GM21576 (cell line): Measurements from ENCODE around the gene IL18.
"Not testable (repeated sequence)": the region's sequence is repeated elsewhere in the genome, so short reads cannot be mapped to it uniquely, and the experiment has no call there.

Experiments used
- ATAC-seq: cut with Tn5 transposase; IDR thresholded peaks from one replicate; pipeline ENCODE4 v1.9.1; 2021; ENCODE audit warnings: mild to moderate bottlenecking, moderate library complexity; ENCODE audit not compliant: unreplicated experiment

The IL18 gene

DNA sequence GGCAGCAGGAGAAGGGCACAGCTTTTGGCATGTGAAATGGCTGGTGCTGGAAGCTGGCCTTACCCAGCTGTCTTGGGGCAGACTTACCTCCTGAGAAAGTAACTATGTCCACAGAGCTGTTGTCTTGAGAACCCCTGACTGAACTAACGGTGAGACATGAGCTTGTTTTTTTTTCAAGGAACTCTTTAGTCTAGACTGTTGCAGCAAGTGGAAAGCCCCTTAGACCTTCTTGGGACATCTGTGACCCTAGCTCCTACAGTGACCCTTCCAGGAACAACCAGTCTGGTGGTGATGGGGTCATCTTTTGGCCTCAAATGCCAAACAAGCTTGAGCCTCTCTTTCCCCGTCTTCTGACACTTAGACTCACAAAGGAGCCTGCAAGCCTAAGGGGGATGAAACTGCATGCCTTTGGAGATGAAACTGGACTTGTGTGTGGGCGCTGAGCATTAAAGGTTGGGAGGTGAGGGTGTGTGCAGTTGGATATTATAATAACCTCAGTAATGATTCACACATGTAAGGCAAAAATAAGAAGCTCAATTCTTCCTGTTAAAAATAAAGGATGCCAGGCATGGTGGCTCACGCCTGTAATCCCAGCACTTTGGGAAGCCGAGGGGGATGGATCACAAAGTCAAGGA, 41.8 kb downstream of the IL18 start:
- ATAC-seq, result no peak

DNA sequence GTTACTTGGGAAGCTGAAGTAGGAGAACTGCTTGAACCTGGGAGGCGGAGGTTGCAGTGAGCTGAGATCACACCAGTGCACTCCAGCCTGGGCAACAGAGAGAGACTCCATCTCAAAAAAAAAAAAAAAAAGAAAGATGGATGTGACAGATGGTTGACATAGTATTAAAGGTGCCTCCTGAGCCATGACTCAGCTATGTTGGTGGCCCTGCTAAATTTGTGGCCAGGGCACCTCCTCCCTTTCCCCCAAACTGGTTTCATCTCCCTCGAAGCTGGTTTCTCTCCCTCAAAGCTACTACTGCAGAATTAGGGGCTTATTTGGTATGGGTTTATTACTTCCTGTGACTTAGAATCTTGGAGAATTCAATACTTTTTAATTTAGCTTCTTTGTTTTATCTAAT, 45.7 kb downstream of the IL18 start:
- no peak for ATAC-seq

GRCh38 chr11:112115386-112115785, 48.5 kb downstream of the IL18 start:
- ATAC-seq, result no peak

DNA sequence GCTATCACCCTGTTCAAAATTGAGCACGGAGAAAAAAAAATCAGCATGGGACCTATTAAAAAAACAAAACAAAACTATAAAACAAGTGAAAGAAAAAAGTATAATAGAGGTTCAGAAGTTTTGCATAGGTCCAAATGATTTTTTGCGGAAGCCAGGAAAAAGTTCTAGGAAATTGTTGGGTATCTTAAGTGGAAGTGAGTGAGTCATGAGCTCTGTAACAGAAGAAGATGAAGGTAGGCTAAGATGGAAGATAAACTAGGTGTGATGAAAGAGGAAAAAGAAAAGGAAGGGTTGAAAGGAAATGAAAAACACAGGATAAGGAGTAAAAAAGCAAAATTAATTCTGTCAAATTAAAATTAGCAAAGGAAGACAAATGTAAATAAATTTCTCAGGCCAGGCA, 49.4 kb downstream of the IL18 start:
- no peak for ATAC-seq

GRCh38 chr11:112113539-112114457, 50.1 kb downstream of the IL18 start:
- ATAC-seq, result peak; percentile 53

DNA sequence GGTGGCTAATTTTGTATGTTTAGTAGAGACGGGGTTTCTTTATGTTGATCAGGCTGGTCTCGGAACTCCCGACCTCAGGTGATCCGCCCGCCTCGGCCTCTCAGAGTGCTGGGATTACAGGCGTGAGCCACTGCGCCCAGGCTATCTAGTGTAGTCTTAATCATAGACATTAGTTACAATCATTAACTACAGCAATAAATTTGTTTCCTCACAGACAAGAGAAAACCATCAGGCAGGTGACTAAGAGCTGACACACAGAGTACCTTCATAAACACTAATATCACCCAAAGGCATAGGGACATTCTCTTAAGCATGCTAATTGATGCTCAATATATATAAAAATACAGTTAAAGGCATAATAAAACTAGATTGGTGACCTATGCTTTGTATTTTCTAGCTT, 57.8 kb downstream of the IL18 start:
- no peak for ATAC-seq

DNA sequence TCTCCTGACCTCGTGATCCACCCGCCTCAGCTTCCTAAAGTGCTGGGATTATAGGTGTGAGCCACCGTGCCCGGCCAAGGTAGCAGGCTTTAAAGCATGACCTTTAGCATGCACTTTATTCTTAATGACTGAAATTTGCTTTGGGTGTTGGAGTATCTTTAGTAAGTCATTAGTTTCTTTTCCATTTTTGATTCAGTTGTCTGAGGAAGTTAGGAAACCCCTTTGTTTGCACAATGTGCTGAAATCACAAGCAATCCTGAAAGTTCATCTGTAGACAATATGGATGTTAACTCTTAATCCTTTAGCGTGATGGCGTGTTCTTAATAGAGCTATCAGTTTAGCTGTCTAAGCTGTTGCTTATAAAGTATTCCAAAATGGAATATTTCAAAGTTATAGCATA, 60.4 kb downstream of the IL18 start:
- no peak for ATAC-seq

GRCh38 chr11:112100462-112100861, 63.4 kb downstream of the IL18 start:
- ATAC-seq, result no peak

DNA sequence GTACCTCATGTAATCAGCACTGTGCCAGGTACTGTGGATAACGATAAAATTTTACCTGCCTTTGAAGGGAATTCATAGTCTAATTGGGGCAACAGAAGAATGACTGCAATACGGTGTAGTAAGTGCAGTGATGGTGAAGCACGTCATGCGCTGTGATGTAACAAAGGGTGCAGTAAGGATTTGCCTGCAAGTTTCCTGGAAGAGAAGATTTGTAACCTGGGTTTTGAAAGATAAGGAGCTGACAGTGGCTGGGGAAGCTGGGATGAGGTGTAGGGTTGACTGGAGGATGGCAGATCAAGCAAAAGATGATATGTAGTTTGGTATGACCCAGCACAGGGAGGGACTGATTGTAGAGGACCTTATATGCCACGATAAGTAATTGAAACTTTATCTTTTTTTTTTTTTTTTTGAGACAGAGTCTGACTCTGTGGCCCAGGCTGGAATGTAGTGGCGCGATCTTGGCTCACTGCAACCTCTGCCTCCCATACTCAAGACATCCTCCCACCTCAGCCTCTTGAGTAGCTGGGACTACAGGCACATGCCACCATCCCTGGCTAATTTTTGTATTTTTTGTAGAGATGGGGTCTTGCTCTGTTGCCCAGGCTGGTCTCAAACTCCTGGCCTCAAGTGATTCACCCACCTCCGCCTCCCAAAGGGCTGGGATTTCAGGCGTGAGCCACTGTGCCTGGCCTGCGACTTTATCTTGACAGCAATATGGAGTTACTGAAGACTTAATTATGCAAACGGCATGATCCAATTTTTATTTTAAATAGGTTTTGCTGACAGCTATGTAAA, 66.0 kb downstream of the IL18 start:
- no peak for ATAC-seq

GRCh38 chr11:112096194-112096593, 67.7 kb downstream of the IL18 start:
- no peak for ATAC-seq

- ATAC-seq, result not testable (repeated sequence)
Observed at GRCh38 chr11:112095302-112095701, 68.6 kb downstream of the IL18 start.
